NCI-H446 (cell line): ENCODE measurements around the gene GABRB1.

Experiments
- DNase-seq, 2 experiments: peaks; one replicate each; lab custom pipeline; 2025; lab: John Stamatoyannopoulos, UW

Gene GABRB1

GRCh38 chr4:47210828-47211227 is 179.5 kb downstream of the GABRB1 start:
- no peak for DNase-seq

GRCh38 chr4:47213106-47213505 is 181.7 kb downstream of the GABRB1 start:
- no peak for DNase-seq

GRCh38 chr4:47213539-47213938 is 182.2 kb downstream of the GABRB1 start:
- DNase-seq: no peak

- DNase-seq: no peak
These were observed 182.6 kb downstream of the GABRB1 start for GRCh38 chr4:47213971-47214370.

GRCh38 chr4:47215759-47216158 is 184.4 kb downstream of the GABRB1 start:
- no peak for DNase-seq

GRCh38 chr4:47217291-47217690 is 185.9 kb downstream of the GABRB1 start:
- no peak for DNase-seq

- no peak for DNase-seq
These were observed 186.5 kb downstream of the GABRB1 start for GRCh38 chr4:47217884-47218283.

- DNase-seq: no peak
These were observed 187.3 kb downstream of the GABRB1 start for GRCh38 chr4:47218631-47219030.

GRCh38 chr4:47219586-47219985 is 188.2 kb downstream of the GABRB1 start:
- no peak for DNase-seq

- no peak for DNase-seq
These were observed 190.4 kb downstream of the GABRB1 start for GRCh38 chr4:47221721-47222120.

GRCh38 chr4:47222276-47222675 is 190.9 kb downstream of the GABRB1 start:
- DNase-seq: no peak

GRCh38 chr4:47224361-47224760 is 193.0 kb downstream of the GABRB1 start:
- no peak for DNase-seq

GRCh38 chr4:47235721-47236120 is 204.4 kb downstream of the GABRB1 start:
- DNase-seq: no peak

- no peak for DNase-seq
These were observed 207.3 kb downstream of the GABRB1 start for GRCh38 chr4:47238667-47239066.

- DNase-seq: no peak
These were observed 208.3 kb downstream of the GABRB1 start for GRCh38 chr4:47239649-47240048.

GRCh38 chr4:47251348-47252135 is 220.2 kb downstream of the GABRB1 start:
- no peak for DNase-seq

- DNase-seq: no peak
These were observed 232.4 kb downstream of the GABRB1 start for GRCh38 chr4:47263721-47264120.

- peak in 1 of 2 experiments; percentile 9 for DNase-seq
These were observed 239.0 kb downstream of the GABRB1 start for GRCh38 chr4:47270201-47270888.

- DNase-seq: peak in 1 of 2 experiments; percentile 40
These were observed 239.9 kb downstream of the GABRB1 start for GRCh38 chr4:47271291-47271690.

GRCh38 chr4:47274901-47275300 is 243.5 kb downstream of the GABRB1 start:
- peak in 1 of 2 experiments; percentile 4 for DNase-seq

GRCh38 chr4:47275595-47275994 is 244.2 kb downstream of the GABRB1 start:
- DNase-seq: peak in 1 of 2 experiments; percentile 6

GRCh38 chr4:47278631-47279030 is 247.3 kb downstream of the GABRB1 start:
- DNase-seq: peak; percentile 92 to 96

- DNase-seq: peak in 1 of 2 experiments; percentile 36
These were observed 256.4 kb downstream of the GABRB1 start for GRCh38 chr4:47287735-47288134.
